HEK293 (cell line): ENCODE data around the gene TMEM252.

ENCODE experiments used
- CTCF ChIA-PET: fragments of 350-600 bp; formaldehyde crosslinking; extraction: SDS; loops from one replicate; lab custom pipeline; 2021; ENCODE audit warnings: antibody characterized with exemption; lab: Yijun Ruan, JAX
- POLR2A ChIA-PET: fragments of 300-600 bp; formaldehyde crosslinking; extraction: SDS; loops from one replicate; lab custom pipeline; 2020; ENCODE audit warnings: antibody characterized with exemption, inconsistent platforms; lab: Yijun Ruan, JAX
- H3K27ac ChIP-seq: fragments of 200-500 bp; sonication (Bioruptor generic); 2 replicates; pipeline ENCODE4 v1.5.1; 2014; ENCODE audit warnings: low read depth, low read length, control low read depth, inconsistent platforms; ENCODE audit errors: extremely low read depth
- H3K36me3 ChIP-seq, 2 experiments: fragments of 200-500 bp in 1 of 2; sonication (Bioruptor generic) in 1 of 2; 1 replicate in 1 of 2; 2 replicates in 1 of 2; pipeline ENCODE4 v1.5.1; 2014 to 2017; ENCODE audit warnings: inconsistent platforms in 2 of 2, low read length in 2 of 2; ENCODE audit not compliant: control insufficient read depth in 2 of 2, insufficient read depth in 1 of 2
- H3K4me1 ChIP-seq: fragments of 200-500 bp; sonication (Bioruptor generic); 2 replicates; pipeline ENCODE4 v1.5.1; 2014; ENCODE audit warnings: mild to moderate bottlenecking, low read length, inconsistent platforms; ENCODE audit not compliant: control insufficient read depth, insufficient read depth
- H3K4me3 ChIP-seq: 2 replicates; pipeline ENCODE4 v1.5.1; 2011; ENCODE audit warnings: low read depth, mild to moderate bottlenecking, control low read depth, low read length, moderate library complexity
- H3K9me3 ChIP-seq: fragments of 200-500 bp; sonication (Bioruptor generic); 2 replicates; pipeline ENCODE4 v1.5.1; 2014; ENCODE audit warnings: low read depth, low read length, inconsistent platforms; ENCODE audit not compliant: control insufficient read depth, insufficient read depth
- HOXA7 ChIP-seq: sonication (generic); formaldehyde crosslinking; IDR thresholded peaks from 2 replicates; pipeline ENCODE4 v1.8.1; 2022; ENCODE audit warnings: missing genetic modification reagents, borderline replicate concordance
- IKZF3 ChIP-seq: fragments of 450-650 bp; IDR thresholded peaks from 2 replicates; pipeline ENCODE4 v1.5.0; 2018; ENCODE audit warnings: missing biosample characterization, mild to moderate bottlenecking, missing genetic modification characterization, moderate library complexity
- KLF10 ChIP-seq: fragments of 450-650 bp; IDR thresholded peaks from 2 replicates; pipeline ENCODE4 v1.5.1; 2018; ENCODE audit warnings: missing biosample characterization, mild to moderate bottlenecking, missing genetic modification characterization
- ZBTB17 ChIP-seq: fragments of 450-650 bp; formaldehyde crosslinking; IDR thresholded peaks from 2 replicates; pipeline ENCODE4 v1.5.1; 2016; ENCODE audit warnings: missing biosample characterization, missing genetic modification characterization
- ZFP37 ChIP-seq: fragments of 450-650 bp; formaldehyde crosslinking; IDR thresholded peaks from 2 replicates; pipeline ENCODE4 v1.5.1; 2016; ENCODE audit warnings: missing biosample characterization, missing genetic modification characterization
- ZNF10 ChIP-seq: fragments of 450-650 bp; formaldehyde crosslinking; IDR thresholded peaks from 2 replicates; pipeline ENCODE4 v1.5.1; 2017; ENCODE audit warnings: missing biosample characterization, missing genetic modification characterization
- ZNF157 ChIP-seq: fragments of 450-650 bp; formaldehyde crosslinking; IDR thresholded peaks from 2 replicates; pipeline ENCODE4 v1.5.1; 2016; ENCODE audit warnings: missing biosample characterization, missing genetic modification characterization
- ZNF184 ChIP-seq: fragments of 450-650 bp; IDR thresholded peaks from 2 replicates; pipeline ENCODE4 v1.5.1; 2018; ENCODE audit warnings: missing biosample characterization, mild to moderate bottlenecking, missing genetic modification characterization
- ZNF391 ChIP-seq: fragments of 450-650 bp; formaldehyde crosslinking; IDR thresholded peaks from 2 replicates; pipeline ENCODE4 v1.5.1; 2016; ENCODE audit warnings: low read depth, missing biosample characterization, missing genetic modification characterization, borderline replicate concordance
- ZNF404 ChIP-seq: fragments of 450-650 bp; formaldehyde crosslinking; IDR thresholded peaks from 2 replicates; pipeline ENCODE4 v1.5.1; 2017; ENCODE audit warnings: missing biosample characterization, missing genetic modification characterization
- ZNF514 ChIP-seq: fragments of 450-650 bp; formaldehyde crosslinking; IDR thresholded peaks from 2 replicates; pipeline ENCODE4 v1.5.1; 2016; ENCODE audit warnings: missing biosample characterization, missing genetic modification characterization
- ZNF530 ChIP-seq: fragments of 450-650 bp; formaldehyde crosslinking; IDR thresholded peaks from 2 replicates; pipeline ENCODE4 v1.5.1; 2016; ENCODE audit warnings: low read depth, missing biosample characterization, missing genetic modification characterization
- ZNF623 ChIP-seq: fragments of 450-650 bp; formaldehyde crosslinking; IDR thresholded peaks from 2 replicates; pipeline ENCODE4 v1.5.1; 2016; ENCODE audit warnings: missing biosample characterization, missing genetic modification characterization
- ZNF747 ChIP-seq: fragments of 450-650 bp; formaldehyde crosslinking; IDR thresholded peaks from 2 replicates; pipeline ENCODE4 v1.5.1; 2016; ENCODE audit warnings: missing biosample characterization, missing genetic modification characterization
- TF ChIP-seq, protein P1 (sequence below): IDR thresholded peaks from 2 replicates; pipeline ENCODE4 v1.6.1; 2011; ENCODE audit warnings: mild to moderate bottlenecking, low read depth, low read length, borderline replicate concordance
- TF ChIP-seq, protein P2 (sequence below): fragments of 450-650 bp; formaldehyde crosslinking; IDR thresholded peaks from 2 replicates; pipeline ENCODE4 v1.5.1; 2016; ENCODE audit warnings: missing biosample characterization, missing genetic modification characterization
- TF ChIP-seq, protein P3 (sequence below): fragments of 450-650 bp; formaldehyde crosslinking; IDR thresholded peaks from 2 replicates; pipeline ENCODE4 v1.5.1; 2016; ENCODE audit warnings: missing biosample characterization, missing genetic modification characterization
- TF ChIP-seq, protein P4 (sequence below): fragments of 450-650 bp; formaldehyde crosslinking; IDR thresholded peaks from 2 replicates; pipeline ENCODE4 v1.5.1; 2016; ENCODE audit warnings: missing biosample characterization, missing genetic modification characterization
- TF ChIP-seq, protein P5 (sequence below): fragments of 450-650 bp; IDR thresholded peaks from 2 replicates; pipeline ENCODE4 v1.5.1; 2018; ENCODE audit warnings: missing biosample characterization, mild to moderate bottlenecking, missing genetic modification characterization

The TMEM252 gene

DNA sequence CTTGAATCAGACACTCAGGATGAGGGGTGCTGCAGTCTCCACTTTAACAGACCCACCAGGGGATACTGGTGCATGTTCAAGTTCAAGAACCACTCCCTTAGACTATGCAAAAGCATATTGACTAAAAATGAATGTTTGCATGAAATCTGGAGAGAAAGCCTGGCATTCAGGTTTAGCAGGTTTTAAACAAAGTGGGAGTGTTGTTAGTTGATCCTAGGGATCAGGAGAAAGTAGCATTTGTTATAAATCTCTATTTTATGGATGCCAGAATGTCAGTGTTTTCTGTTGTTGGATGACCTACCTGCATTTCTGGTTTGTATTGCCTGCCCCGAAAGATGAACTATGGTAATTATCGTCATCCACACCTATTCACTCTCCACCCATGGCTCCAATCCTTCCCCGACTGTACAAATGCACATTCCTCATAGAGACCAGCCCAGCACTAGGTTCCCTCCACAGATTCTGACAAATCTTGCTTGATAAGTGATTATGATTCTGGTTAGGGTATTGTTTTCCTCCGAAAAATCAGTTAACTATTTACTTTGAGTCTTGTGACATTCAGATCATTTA is 17.2 kb downstream of the TMEM252 start (continued):
- no peak for TF ChIP-seq IKZF3 (tag by site-specific recombination)
- TF ChIP-seq, protein P1, sequence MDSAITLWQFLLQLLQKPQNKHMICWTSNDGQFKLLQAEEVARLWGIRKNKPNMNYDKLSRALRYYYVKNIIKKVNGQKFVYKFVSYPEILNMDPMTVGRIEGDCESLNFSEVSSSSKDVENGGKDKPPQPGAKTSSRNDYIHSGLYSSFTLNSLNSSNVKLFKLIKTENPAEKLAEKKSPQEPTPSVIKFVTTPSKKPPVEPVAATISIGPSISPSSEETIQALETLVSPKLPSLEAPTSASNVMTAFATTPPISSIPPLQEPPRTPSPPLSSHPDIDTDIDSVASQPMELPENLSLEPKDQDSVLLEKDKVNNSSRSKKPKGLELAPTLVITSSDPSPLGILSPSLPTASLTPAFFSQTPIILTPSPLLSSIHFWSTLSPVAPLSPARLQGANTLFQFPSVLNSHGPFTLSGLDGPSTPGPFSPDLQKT = no peak
- no peak for TF ChIP-seq HOXA7 (CRISPR knock-in tag)
- TF ChIP-seq ZFP37 (tag by site-specific recombination) = no peak
- TF ChIP-seq ZNF157 = no peak
- TF ChIP-seq ZBTB17 = no peak
- no peak for TF ChIP-seq ZNF391 (tag by site-specific recombination)
- no peak for TF ChIP-seq ZNF10 (tag by site-specific recombination)
- TF ChIP-seq, all 188 proteins: peak for 0

DNA sequence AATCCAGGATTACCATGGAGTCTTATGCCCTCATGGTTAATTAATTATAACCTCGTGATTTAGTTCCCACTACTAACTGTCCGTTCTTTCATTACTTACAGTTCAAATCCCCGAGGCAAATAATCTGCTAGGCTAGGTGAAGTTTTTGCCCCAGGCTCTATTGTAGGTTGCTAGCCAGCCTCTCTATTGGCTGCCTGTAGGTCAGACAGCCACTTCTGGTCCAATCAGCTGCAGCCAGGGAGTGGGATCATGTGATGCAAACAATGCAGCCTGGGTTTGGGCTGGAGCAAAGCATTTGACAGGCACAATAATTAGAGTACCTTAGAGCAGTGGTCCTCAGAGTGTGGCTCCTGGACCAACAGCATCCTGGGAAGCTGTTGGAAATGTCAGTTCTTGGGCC is 17.7 kb downstream of the TMEM252 start:
- TF ChIP-seq, protein P2, sequence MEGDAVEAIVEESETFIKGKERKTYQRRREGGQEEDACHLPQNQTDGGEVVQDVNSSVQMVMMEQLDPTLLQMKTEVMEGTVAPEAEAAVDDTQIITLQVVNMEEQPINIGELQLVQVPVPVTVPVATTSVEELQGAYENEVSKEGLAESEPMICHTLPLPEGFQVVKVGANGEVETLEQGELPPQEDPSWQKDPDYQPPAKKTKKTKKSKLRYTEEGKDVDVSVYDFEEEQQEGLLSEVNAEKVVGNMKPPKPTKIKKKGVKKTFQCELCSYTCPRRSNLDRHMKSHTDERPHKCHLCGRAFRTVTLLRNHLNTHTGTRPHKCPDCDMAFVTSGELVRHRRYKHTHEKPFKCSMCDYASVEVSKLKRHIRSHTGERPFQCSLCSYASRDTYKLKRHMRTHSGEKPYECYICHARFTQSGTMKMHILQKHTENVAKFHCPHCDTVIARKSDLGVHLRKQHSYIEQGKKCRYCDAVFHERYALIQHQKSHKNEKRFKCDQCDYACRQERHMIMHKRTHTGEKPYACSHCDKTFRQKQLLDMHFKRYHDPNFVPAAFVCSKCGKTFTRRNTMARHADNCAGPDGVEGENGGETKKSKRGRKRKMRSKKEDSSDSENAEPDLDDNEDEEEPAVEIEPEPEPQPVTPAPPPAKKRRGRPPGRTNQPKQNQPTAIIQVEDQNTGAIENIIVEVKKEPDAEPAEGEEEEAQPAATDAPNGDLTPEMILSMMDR = no peak
- TF ChIP-seq ZNF157 (no peak), ZNF514 (tag by site-specific recombination) (no peak), ZNF530 (tag by site-specific recombination) (no peak), ZNF623 (tag by site-specific recombination) (no peak), ZNF747 (tag by site-specific recombination) (no peak), KLF10 (tag by site-specific recombination) (no peak), ZNF404 (tag by site-specific recombination) (no peak), ZNF184 (no peak)
- TF ChIP-seq, protein P3, sequence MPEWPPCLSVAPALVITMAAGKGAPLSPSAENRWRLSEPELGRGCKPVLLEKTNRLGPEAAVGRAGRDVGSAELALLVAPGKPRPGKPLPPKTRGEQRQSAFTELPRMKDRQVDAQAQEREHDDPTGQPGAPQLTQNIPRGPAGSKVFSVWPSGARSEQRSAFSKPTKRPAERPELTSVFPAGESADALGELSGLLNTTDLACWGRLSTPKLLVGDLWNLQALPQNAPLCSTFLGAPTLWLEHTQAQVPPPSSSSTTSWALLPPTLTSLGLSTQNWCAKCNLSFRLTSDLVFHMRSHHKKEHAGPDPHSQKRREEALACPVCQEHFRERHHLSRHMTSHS (tag by site-specific recombination) = no peak
- TF ChIP-seq, protein P4, sequence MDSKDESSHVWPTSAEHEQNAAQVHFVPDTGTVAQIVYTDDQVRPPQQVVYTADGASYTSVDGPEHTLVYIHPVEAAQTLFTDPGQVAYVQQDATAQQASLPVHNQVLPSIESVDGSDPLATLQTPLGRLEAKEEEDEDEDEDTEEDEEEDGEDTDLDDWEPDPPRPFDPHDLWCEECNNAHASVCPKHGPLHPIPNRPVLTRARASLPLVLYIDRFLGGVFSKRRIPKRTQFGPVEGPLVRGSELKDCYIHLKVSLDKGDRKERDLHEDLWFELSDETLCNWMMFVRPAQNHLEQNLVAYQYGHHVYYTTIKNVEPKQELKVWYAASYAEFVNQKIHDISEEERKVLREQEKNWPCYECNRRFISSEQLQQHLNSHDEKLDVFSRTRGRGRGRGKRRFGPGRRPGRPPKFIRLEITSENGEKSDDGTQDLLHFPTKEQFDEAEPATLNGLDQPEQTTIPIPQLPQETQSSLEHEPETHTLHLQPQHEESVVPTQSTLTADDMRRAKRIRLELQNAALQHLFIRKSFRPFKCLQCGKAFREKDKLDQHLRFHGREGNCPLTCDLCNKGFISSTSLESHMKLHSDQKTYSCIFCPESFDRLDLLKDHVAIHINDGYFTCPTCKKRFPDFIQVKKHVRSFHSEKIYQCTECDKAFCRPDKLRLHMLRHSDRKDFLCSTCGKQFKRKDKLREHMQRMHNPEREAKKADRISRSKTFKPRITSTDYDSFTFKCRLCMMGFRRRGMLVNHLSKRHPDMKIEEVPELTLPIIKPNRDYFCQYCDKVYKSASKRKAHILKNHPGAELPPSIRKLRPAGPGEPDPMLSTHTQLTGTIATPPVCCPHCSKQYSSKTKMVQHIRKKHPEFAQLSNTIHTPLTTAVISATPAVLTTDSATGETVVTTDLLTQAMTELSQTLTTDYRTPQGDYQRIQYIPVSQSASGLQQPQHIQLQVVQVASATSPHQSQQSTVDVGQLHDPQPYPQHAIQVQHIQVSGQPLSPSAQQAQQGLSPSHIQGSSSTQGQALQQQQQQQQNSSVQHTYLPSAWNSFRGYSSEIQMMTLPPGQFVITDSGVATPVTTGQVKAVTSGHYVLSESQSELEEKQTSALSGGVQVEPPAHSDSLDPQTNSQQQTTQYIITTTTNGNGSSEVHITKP (tag by site-specific recombination) = no peak
- TF ChIP-seq, protein P5, sequence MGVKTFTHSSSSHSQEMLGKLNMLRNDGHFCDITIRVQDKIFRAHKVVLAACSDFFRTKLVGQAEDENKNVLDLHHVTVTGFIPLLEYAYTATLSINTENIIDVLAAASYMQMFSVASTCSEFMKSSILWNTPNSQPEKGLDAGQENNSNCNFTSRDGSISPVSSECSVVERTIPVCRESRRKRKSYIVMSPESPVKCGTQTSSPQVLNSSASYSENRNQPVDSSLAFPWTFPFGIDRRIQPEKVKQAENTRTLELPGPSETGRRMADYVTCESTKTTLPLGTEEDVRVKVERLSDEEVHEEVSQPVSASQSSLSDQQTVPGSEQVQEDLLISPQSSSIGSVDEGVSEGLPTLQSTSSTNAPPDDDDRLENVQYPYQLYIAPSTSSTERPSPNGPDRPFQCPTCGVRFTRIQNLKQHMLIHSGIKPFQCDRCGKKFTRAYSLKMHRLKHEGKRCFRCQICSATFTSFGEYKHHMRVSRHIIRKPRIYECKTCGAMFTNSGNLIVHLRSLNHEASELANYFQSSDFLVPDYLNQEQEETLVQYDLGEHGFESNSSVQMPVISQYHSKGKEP (tag by site-specific recombination) = no peak
- ChIA-PET POLR2A (no interaction called here), CTCF (no interaction called here)
- Histone ChIP-seq H3K36me3 (no peaks in the 10 kb centered on the region), H3K4me1 (no peaks in the 10 kb centered on the region), H3K9me3 (no peaks in the 10 kb centered on the region), H3K4me3 (no peak overlapping the region), H3K27ac (no peak overlapping the region)
